ENCODE measurements around the gene DHH.

Gene DHH

GRCh38 chr12:49111206-49111605 is 16.6 kb upstream of the DHH start:
- TF ChIP-seq CTCF (IDR thresholded peaks at IDR 0.05): no peak

GRCh38 chr12:49110464-49111155 is 16.0 kb upstream of the DHH start, which contains the start of gene LMBR1L:
Gene LMBR1L (minus strand): TSS chr12:49110847. CDS start chr12:49110555, 292 bp downstream.
- no peak; the same call in 1 of the 2 replicates for TF ChIP-seq CTCF (IDR thresholded peaks at IDR 0.05)

- no peak for TF ChIP-seq CTCF (IDR thresholded peaks at IDR 0.05)
These were observed 15.3 kb upstream of the DHH start for GRCh38 chr12:49109641-49110463.

- no peak for TF ChIP-seq CTCF (IDR thresholded peaks at IDR 0.05)
These were observed 14.4 kb upstream of the DHH start for GRCh38 chr12:49108958-49109404.

GRCh38 chr12:49105504-49106084 is 11.0 kb upstream of the DHH start:
- no peak for TF ChIP-seq CTCF (IDR thresholded peaks at IDR 0.05)

- TF ChIP-seq CTCF (IDR thresholded peaks at IDR 0.05): no peak
These were observed 10.2 kb upstream of the DHH start for GRCh38 chr12:49104822-49105221.

GRCh38 chr12:49100380-49100779 is 5.8 kb upstream of the DHH start:
- no peak for TF ChIP-seq CTCF (IDR thresholded peaks at IDR 0.05)

Data from LNCAP (cell line).